Vagina (tissue), 2 donors: ENCODE measurements around the gene ANGPTL4.

ENCODE experiments used
- CTCF ChIP-seq, 3 experiments: fragments of 450-650 bp in 2 of 3; fragments of 200-600 bp in 1 of 3; sonication (generic) in 1 of 3; IDR thresholded peaks; one replicate each; pipeline ENCODE4 v1.5.1; 2017 to 2019; ENCODE audit warnings: antibody characterized with exemption in 3 of 3, mild to moderate bottlenecking in 2 of 3, moderate library complexity in 2 of 3
- POLR2A ChIP-seq, 2 donors: fragments of 450-650 bp; IDR thresholded peaks; one replicate each; pipeline ENCODE4 v1.6.1; 2017; ENCODE audit warnings: antibody characterized with exemption in 2 of 2, mild to moderate bottlenecking in 2 of 2, moderate library complexity in 2 of 2

- TF ChIP-seq CTCF (IDR thresholded peaks at IDR 0.05) (no peak), POLR2A (IDR thresholded peaks at IDR 0.05) (no peak)
These were observed 26.6 kb downstream of the ANGPTL4 start for GRCh38 chr19:8390617-8390981.
